Breast epithelium (tissue), 4 donors: ENCODE data around the gene SLC35A4. TPM values are rescaled to one million over a fixed set of nuclear protein-coding genes. Genes with fewer than 3 reads are reported as not detected.
"Not testable (repeated sequence)": the region's sequence is repeated elsewhere in the genome, so short reads cannot be mapped to it uniquely, and the experiment has no call there.

Experiments used
- DNase-seq, 2 donors: peaks; one replicate each; pipeline ENCODE4 v3.0.0-alpha.2; 2019; ENCODE audit warnings: low spot score in 2 of 2
- H3K27ac ChIP-seq, 2 donors: fragments of 200-600 bp; sonication (generic) in 1 of 2; one replicate each; pipeline ENCODE4 v1.5.1; 2016 to 2019; ENCODE audit warnings: mild to moderate bottlenecking in 1 of 2
- H3K27me3 ChIP-seq, 2 donors: fragments of 200-600 bp; sonication (generic) in 1 of 2; one replicate each; pipeline versions ENCODE4 v1.5.1 to v1.6.0; 2017 to 2019; ENCODE audit warnings: control low read depth in 1 of 2, mild to moderate bottlenecking in 1 of 2
- H3K36me3 ChIP-seq: fragments of 200-600 bp; one replicate; pipeline ENCODE4 v1.5.1; 2019
- H3K4me1 ChIP-seq, 2 donors: fragments of 200-600 bp; sonication (generic); one replicate each; pipeline ENCODE4 v1.5.1; 2016 to 2019; ENCODE audit warnings: control low read depth in 1 of 2
- H3K4me3 ChIP-seq, 3 donors: fragments of 200-600 bp; sonication (generic); 1 replicate in 2 of 3; 2 replicates in 1 of 3; pipeline ENCODE4 v1.5.1; 2016 to 2019; ENCODE audit warnings: mild to moderate bottlenecking in 3 of 3, moderate library complexity in 2 of 3
- H3K9me3 ChIP-seq, 2 donors: fragments of 200-600 bp; sonication (generic) in 1 of 2; one replicate each; pipeline ENCODE4 v1.5.1; 2016 to 2019; ENCODE audit warnings: control low read depth in 1 of 2
- CTCF ChIP-seq, 3 donors: fragments of 450-650 bp; IDR thresholded peaks; one replicate each; pipeline ENCODE4 v1.5.1; 2016 to 2017; ENCODE audit warnings: antibody characterized with exemption in 3 of 3, mild to moderate bottlenecking in 3 of 3, moderate library complexity in 3 of 3
- POLR2A ChIP-seq: fragments of 450-650 bp; IDR thresholded peaks from one replicate; pipeline ENCODE4 v1.6.1; 2016; ENCODE audit warnings: antibody characterized with exemption, mild to moderate bottlenecking, moderate library complexity
- POLR2AphosphoS5 ChIP-seq, 3 donors: sonication (generic); formaldehyde crosslinking; IDR thresholded peaks; one replicate each; pipeline ENCODE4 v1.6.1; 2017; ENCODE audit warnings: antibody characterized with exemption in 3 of 3
- intact Hi-C: fragments of 100-400 bp; cut with DNase I; formaldehyde crosslinking; loops from one replicate; pipeline ENCODE4 v1.15.1; 2023; ENCODE audit warnings: low total_unique reads
- total RNA-seq, 3 donors: library from RNA; depleted of rRNA; stranded (reverse); fragments of >200 nt; gene quantifications; one replicate each; pipeline ENCODE4 v1.1.0, GENCODE V29; 2016

Gene SLC35A4
- total RNA-seq, 3 donors from 2014 or later = 20.3 to 30.4 (median 27.0) TPM

- H3K4me1 ChIP-seq = no peaks in the 10 kb centered on the region
- H3K4me3 ChIP-seq = no peak overlapping the region
- TF ChIP-seq POLR2A (no peak), CTCF (IDR thresholded peaks at IDR 0.05) (no peak), POLR2AphosphoS5 (IDR thresholded peaks at IDR 0.05) (no peak)
- DNase-seq = no peak
- no peaks in the 10 kb centered on the region for H3K27me3 ChIP-seq
- intact Hi-C loops = no loop called here
- peak overlapping the region; percentile 13 to 44 for H3K27ac ChIP-seq
- H3K36me3 ChIP-seq = no peaks in the 10 kb centered on the region
- no peaks in the 10 kb centered on the region for H3K9me3 ChIP-seq
These were observed 9.5 kb downstream of the SLC35A4 start for GRCh38 chr5:140574165-140574564.

GRCh38 chr5:140575309-140575708 lies 10.7 kb downstream of the SLC35A4 start:
- H3K27ac ChIP-seq = peak overlapping the region in 1 of 2 donors; percentile 44
- DNase-seq = no peak
- H3K9me3 ChIP-seq = no peaks in the 10 kb centered on the region
- no peaks in the 10 kb centered on the region for H3K36me3 ChIP-seq
- TF ChIP-seq CTCF (IDR thresholded peaks at IDR 0.05) (peak in 1 of 3 donors; percentile 21), POLR2A (no peak)
- intact Hi-C loops = no loop called here
- no peak overlapping the region for H3K4me3 ChIP-seq
- no peaks in the 10 kb centered on the region for H3K4me1 ChIP-seq
- no peaks in the 10 kb centered on the region for H3K27me3 ChIP-seq

- intact Hi-C loops = no loop called here
- Histone ChIP-seq H3K27ac (no peak overlapping the region), H3K4me3 (no peak overlapping the region), H3K4me1 (no peaks in the 10 kb centered on the region), H3K9me3 (no peaks in the 10 kb centered on the region), H3K27me3 (no peaks in the 10 kb centered on the region), H3K36me3 (no peaks in the 10 kb centered on the region)
- DNase-seq = no peak
- TF ChIP-seq POLR2A (no peak), CTCF (IDR thresholded peaks at IDR 0.05) (no peak), POLR2AphosphoS5 (IDR thresholded peaks at IDR 0.05) (no peak)
These were observed 12.2 kb downstream of the SLC35A4 start for GRCh38 chr5:140576776-140577201.

- H3K9me3 ChIP-seq, H3K4me3 ChIP-seq, intact Hi-C loops, H3K36me3 ChIP-seq, H3K27ac ChIP-seq, H3K27me3 ChIP-seq, DNase-seq, H3K4me1 ChIP-seq: not testable (repeated sequence)
- TF ChIP-seq CTCF (IDR thresholded peaks at IDR 0.05) = peak in 1 of 3 donors; percentile 14
These were observed 14.6 kb downstream of the SLC35A4 start for GRCh38 chr5:140579188-140579747.

- Histone ChIP-seq H3K9me3 (peaks cover 0 to 2% of the 10 kb centered on the region in 2 donors), H3K4me3 (no peak overlapping the region), H3K27ac (no peak overlapping the region), H3K36me3 (no peaks in the 10 kb centered on the region), H3K27me3 (no peaks in the 10 kb centered on the region), H3K4me1 (peaks cover 0 to 15% of the 10 kb centered on the region in 2 donors)
- no peak for DNase-seq
- intact Hi-C loops = loop anchor here (10.0 kb wide), 1 partner anchor 763 kb away; no protein-coding TSS in a partner anchor
- no peak for TF ChIP-seq POLR2AphosphoS5 (IDR thresholded peaks at IDR 0.05)
- TF ChIP-seq CTCF (IDR thresholded peaks at IDR 0.05) = no peak
- TF ChIP-seq POLR2A = no peak
These were observed 22.9 kb downstream of the SLC35A4 start for GRCh38 chr5:140587495-140587894.
